DND-41 (cell line): ENCODE measurements around the gene REELD1.

Source experiments
- CTCF ChIP-seq: IDR thresholded peaks from 2 replicates; pipeline ENCODE4 v1.5.1; 2012; ENCODE audit warnings: borderline replicate concordance, low read length, moderate library complexity, mild to moderate bottlenecking; ENCODE audit not compliant: poor library complexity, severe bottlenecking; ENCODE audit errors: extremely low read depth
- EZH2 ChIP-seq: IDR thresholded peaks from 3 replicates; pipeline ENCODE4 v1.6.1; 2012; ENCODE audit warnings: borderline replicate concordance, low read depth, mild to moderate bottlenecking, moderate library complexity, low read length, inconsistent platforms; ENCODE audit not compliant: severe bottlenecking

GRCh38 chr4:146193628-146194027 lies 20.7 kb upstream of the REELD1 start:
- TF ChIP-seq CTCF (no peak), EZH2 (no peak)
